Measurements from ENCODE around the gene LYPD6B.

Gene LYPD6B

GRCh38 chr2:149204686-149205085 is 166.2 kb downstream of the LYPD6B start:
- Histone ChIP-seq H3K36me3 (ENCODE audit: control insufficient read depth, insufficient read depth, low read length) (no peaks in the 10 kb centered on the region), H3K4me3 (ENCODE audit: low read depth, low read length) (no peak overlapping the region), H3K9ac (ENCODE audit: low read depth, low read length) (no peak overlapping the region), H3K27ac (ENCODE audit: low read depth, low read length) (no peak overlapping the region), H3K4me1 (ENCODE audit: control insufficient read depth, insufficient read depth, low read length) (no peaks in the 10 kb centered on the region), H3K27me3 (ENCODE audit: control insufficient read depth, insufficient read depth, low read length) (no peaks in the 10 kb centered on the region), H3K9me3 (ENCODE audit: control insufficient read depth, insufficient read depth, low read length) (no peaks in the 10 kb centered on the region)

- H3K27ac ChIP-seq (ENCODE audit: low read depth, low read length), result no peak overlapping the region
- H3K4me3 ChIP-seq (ENCODE audit: low read depth, low read length), result no peak overlapping the region
- H3K27me3 ChIP-seq (ENCODE audit: control insufficient read depth, insufficient read depth, low read length), result no peaks in the 10 kb centered on the region
- H3K4me1 ChIP-seq (ENCODE audit: control insufficient read depth, insufficient read depth, low read length), result no peaks in the 10 kb centered on the region
- H3K9ac ChIP-seq (ENCODE audit: low read depth, low read length), result no peak overlapping the region
- H3K36me3 ChIP-seq (ENCODE audit: control insufficient read depth, insufficient read depth, low read length), result no peaks in the 10 kb centered on the region
- H3K9me3 ChIP-seq (ENCODE audit: control insufficient read depth, insufficient read depth, low read length), result no peaks in the 10 kb centered on the region
These were observed 166.6 kb downstream of the LYPD6B start for GRCh38 chr2:149205143-149205542.

GRCh38 chr2:149213764-149214493 is 175.4 kb downstream of the LYPD6B start:
- Histone ChIP-seq H3K9me3 (ENCODE audit: control insufficient read depth, insufficient read depth, low read length) (no peaks in the 10 kb centered on the region), H3K36me3 (ENCODE audit: control insufficient read depth, insufficient read depth, low read length) (no peaks in the 10 kb centered on the region), H3K27me3 (ENCODE audit: control insufficient read depth, insufficient read depth, low read length) (no peaks in the 10 kb centered on the region), H3K9ac (ENCODE audit: low read depth, low read length) (no peak overlapping the region), H3K27ac (ENCODE audit: low read depth, low read length) (no peak overlapping the region), H3K4me3 (ENCODE audit: low read depth, low read length) (no peak overlapping the region), H3K4me1 (ENCODE audit: control insufficient read depth, insufficient read depth, low read length) (peaks cover 10% of the 10 kb centered on the region)

GRCh38 chr2:149218497-149218896 is 180.0 kb downstream of the LYPD6B start:
- peaks cover 14% of the 10 kb centered on the region for H3K4me1 ChIP-seq (ENCODE audit: control insufficient read depth, insufficient read depth, low read length)
- H3K4me3 ChIP-seq (ENCODE audit: low read depth, low read length), result no peak overlapping the region
- no peaks in the 10 kb centered on the region for H3K9me3 ChIP-seq (ENCODE audit: control insufficient read depth, insufficient read depth, low read length)
- H3K27me3 ChIP-seq (ENCODE audit: control insufficient read depth, insufficient read depth, low read length), result no peaks in the 10 kb centered on the region
- H3K9ac ChIP-seq (ENCODE audit: low read depth, low read length), result no peak overlapping the region
- H3K36me3 ChIP-seq (ENCODE audit: control insufficient read depth, insufficient read depth, low read length), result no peaks in the 10 kb centered on the region
- no peak overlapping the region for H3K27ac ChIP-seq (ENCODE audit: low read depth, low read length)

DNA sequence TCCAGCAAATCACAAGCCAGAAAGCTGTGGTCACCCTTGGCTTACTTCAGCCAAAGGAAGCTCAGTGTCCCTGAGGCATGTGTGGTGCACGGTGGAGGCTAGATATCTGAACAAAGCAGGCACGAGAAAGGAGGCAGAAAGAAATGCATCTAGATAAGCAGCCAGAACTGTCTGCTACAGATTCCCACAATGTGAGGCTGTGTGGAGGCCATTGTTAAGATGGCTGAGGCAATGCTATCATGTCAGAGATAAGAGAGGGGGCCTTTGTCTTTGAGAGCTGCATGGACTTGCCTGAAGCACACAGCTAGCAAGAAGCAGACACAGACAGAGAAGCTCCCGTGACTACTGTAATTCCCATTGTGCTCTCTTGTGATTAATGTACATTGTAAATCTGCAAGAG is 181.4 kb downstream of the LYPD6B start:
- Histone ChIP-seq H3K9me3 (ENCODE audit: control insufficient read depth, insufficient read depth, low read length) (no peaks in the 10 kb centered on the region), H3K4me1 (ENCODE audit: control insufficient read depth, insufficient read depth, low read length) (peaks cover 25% of the 10 kb centered on the region), H3K9ac (ENCODE audit: low read depth, low read length) (no peak overlapping the region), H3K36me3 (ENCODE audit: control insufficient read depth, insufficient read depth, low read length) (no peaks in the 10 kb centered on the region), H3K27me3 (ENCODE audit: control insufficient read depth, insufficient read depth, low read length) (no peaks in the 10 kb centered on the region), H3K4me3 (ENCODE audit: low read depth, low read length) (no peak overlapping the region), H3K27ac (ENCODE audit: low read depth, low read length) (peak overlapping the region; percentile 63)

- H3K27ac ChIP-seq (ENCODE audit: low read depth, low read length), result no peak overlapping the region
- no peak overlapping the region for H3K4me3 ChIP-seq (ENCODE audit: low read depth, low read length)
- H3K36me3 ChIP-seq (ENCODE audit: control insufficient read depth, insufficient read depth, low read length), result no peaks in the 10 kb centered on the region
- no peaks in the 10 kb centered on the region for H3K9me3 ChIP-seq (ENCODE audit: control insufficient read depth, insufficient read depth, low read length)
- H3K9ac ChIP-seq (ENCODE audit: low read depth, low read length), result no peak overlapping the region
- no peaks in the 10 kb centered on the region for H3K27me3 ChIP-seq (ENCODE audit: control insufficient read depth, insufficient read depth, low read length)
- H3K4me1 ChIP-seq (ENCODE audit: control insufficient read depth, insufficient read depth, low read length), result peaks cover 25% of the 10 kb centered on the region
These were observed 182.5 kb downstream of the LYPD6B start for GRCh38 chr2:149221002-149221401.

GRCh38 chr2:149221898-149222297 is 183.4 kb downstream of the LYPD6B start:
- no peaks in the 10 kb centered on the region for H3K9me3 ChIP-seq (ENCODE audit: control insufficient read depth, insufficient read depth, low read length)
- no peaks in the 10 kb centered on the region for H3K36me3 ChIP-seq (ENCODE audit: control insufficient read depth, insufficient read depth, low read length)
- no peak overlapping the region for H3K9ac ChIP-seq (ENCODE audit: low read depth, low read length)
- H3K4me3 ChIP-seq (ENCODE audit: low read depth, low read length), result no peak overlapping the region
- peaks cover 22% of the 10 kb centered on the region for H3K4me1 ChIP-seq (ENCODE audit: control insufficient read depth, insufficient read depth, low read length)
- H3K27ac ChIP-seq (ENCODE audit: low read depth, low read length), result no peak overlapping the region
- no peaks in the 10 kb centered on the region for H3K27me3 ChIP-seq (ENCODE audit: control insufficient read depth, insufficient read depth, low read length)

- Histone ChIP-seq H3K27ac (ENCODE audit: low read depth, low read length) (no peak overlapping the region), H3K4me1 (ENCODE audit: control insufficient read depth, insufficient read depth, low read length) (peaks cover 15% of the 10 kb centered on the region), H3K9me3 (ENCODE audit: control insufficient read depth, insufficient read depth, low read length) (no peaks in the 10 kb centered on the region), H3K9ac (ENCODE audit: low read depth, low read length) (no peak overlapping the region), H3K27me3 (ENCODE audit: control insufficient read depth, insufficient read depth, low read length) (no peaks in the 10 kb centered on the region), H3K36me3 (ENCODE audit: control insufficient read depth, insufficient read depth, low read length) (no peaks in the 10 kb centered on the region), H3K4me3 (ENCODE audit: low read depth, low read length) (no peak overlapping the region)
These were observed 185.1 kb downstream of the LYPD6B start for GRCh38 chr2:149223472-149224095.

- no peak overlapping the region for H3K27ac ChIP-seq (ENCODE audit: low read depth, low read length)
- H3K9ac ChIP-seq (ENCODE audit: low read depth, low read length), result no peak overlapping the region
- H3K4me3 ChIP-seq (ENCODE audit: low read depth, low read length), result no peak overlapping the region
- H3K4me1 ChIP-seq (ENCODE audit: control insufficient read depth, insufficient read depth, low read length), result peaks cover 15% of the 10 kb centered on the region
- no peaks in the 10 kb centered on the region for H3K9me3 ChIP-seq (ENCODE audit: control insufficient read depth, insufficient read depth, low read length)
- no peaks in the 10 kb centered on the region for H3K36me3 ChIP-seq (ENCODE audit: control insufficient read depth, insufficient read depth, low read length)
- no peaks in the 10 kb centered on the region for H3K27me3 ChIP-seq (ENCODE audit: control insufficient read depth, insufficient read depth, low read length)
These were observed 186.0 kb downstream of the LYPD6B start for GRCh38 chr2:149224543-149224942.

DNA sequence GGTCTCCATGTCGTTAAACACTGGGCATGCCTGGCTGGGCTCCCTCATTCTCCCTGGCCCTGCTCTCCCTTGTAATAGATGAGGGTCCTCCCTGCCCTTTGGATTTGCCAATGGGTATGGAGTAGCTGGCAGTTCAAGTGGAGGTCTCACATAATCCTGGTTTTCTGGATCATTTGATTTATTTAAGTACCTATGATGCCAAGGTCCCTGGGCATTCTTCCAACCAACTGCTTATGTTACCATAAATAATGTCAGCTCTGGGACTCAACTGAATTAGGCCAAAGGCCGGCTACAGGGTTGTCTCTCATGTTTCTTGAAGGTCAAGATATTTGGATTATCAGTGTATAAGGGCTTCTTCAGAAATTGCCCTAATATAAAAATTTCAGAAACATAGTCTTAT is 186.9 kb downstream of the LYPD6B start:
- no peaks in the 10 kb centered on the region for H3K36me3 ChIP-seq (ENCODE audit: control insufficient read depth, insufficient read depth, low read length)
- peaks cover 15% of the 10 kb centered on the region for H3K4me1 ChIP-seq (ENCODE audit: control insufficient read depth, insufficient read depth, low read length)
- H3K9me3 ChIP-seq (ENCODE audit: control insufficient read depth, insufficient read depth, low read length), result no peaks in the 10 kb centered on the region
- H3K27me3 ChIP-seq (ENCODE audit: control insufficient read depth, insufficient read depth, low read length), result no peaks in the 10 kb centered on the region
- no peak overlapping the region for H3K9ac ChIP-seq (ENCODE audit: low read depth, low read length)
- H3K4me3 ChIP-seq (ENCODE audit: low read depth, low read length), result no peak overlapping the region
- no peak overlapping the region for H3K27ac ChIP-seq (ENCODE audit: low read depth, low read length)

DNA sequence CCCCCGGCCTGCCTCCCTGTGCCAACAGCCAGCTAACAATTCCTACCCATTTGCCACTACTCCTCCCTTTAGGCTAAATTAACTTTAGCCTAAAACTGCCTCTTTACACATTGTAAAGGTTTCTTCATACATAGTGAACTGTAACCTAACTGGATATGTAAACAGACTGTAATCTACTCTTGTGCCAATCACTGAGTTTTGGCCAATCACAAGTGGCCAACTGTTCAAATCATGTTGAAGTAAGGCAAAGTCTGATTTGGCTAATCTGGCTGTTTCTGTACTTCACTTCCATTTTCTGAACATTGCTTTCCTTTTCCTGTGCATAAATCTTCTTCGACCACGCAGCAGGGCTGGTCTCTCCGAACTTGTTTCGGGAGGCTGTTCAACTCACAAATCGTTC is 188.3 kb downstream of the LYPD6B start:
- Histone ChIP-seq H3K4me3 (ENCODE audit: low read depth, low read length) (no peak overlapping the region), H3K4me1 (ENCODE audit: control insufficient read depth, insufficient read depth, low read length) (peaks cover 15% of the 10 kb centered on the region), H3K9ac (ENCODE audit: low read depth, low read length) (no peak overlapping the region), H3K27me3 (ENCODE audit: control insufficient read depth, insufficient read depth, low read length) (no peaks in the 10 kb centered on the region), H3K36me3 (ENCODE audit: control insufficient read depth, insufficient read depth, low read length) (no peaks in the 10 kb centered on the region), H3K9me3 (ENCODE audit: control insufficient read depth, insufficient read depth, low read length) (no peaks in the 10 kb centered on the region), H3K27ac (ENCODE audit: low read depth, low read length) (no peak overlapping the region)
